Measurements from ENCODE around the gene ATP9A. TPM values are rescaled to one million over a fixed set of nuclear protein-coding genes. Genes with fewer than 3 reads are reported as not detected.

ATP9A gene
- polyA plus RNA-seq, 1 donor from 2014 or later, result 56.1 TPM

DNA sequence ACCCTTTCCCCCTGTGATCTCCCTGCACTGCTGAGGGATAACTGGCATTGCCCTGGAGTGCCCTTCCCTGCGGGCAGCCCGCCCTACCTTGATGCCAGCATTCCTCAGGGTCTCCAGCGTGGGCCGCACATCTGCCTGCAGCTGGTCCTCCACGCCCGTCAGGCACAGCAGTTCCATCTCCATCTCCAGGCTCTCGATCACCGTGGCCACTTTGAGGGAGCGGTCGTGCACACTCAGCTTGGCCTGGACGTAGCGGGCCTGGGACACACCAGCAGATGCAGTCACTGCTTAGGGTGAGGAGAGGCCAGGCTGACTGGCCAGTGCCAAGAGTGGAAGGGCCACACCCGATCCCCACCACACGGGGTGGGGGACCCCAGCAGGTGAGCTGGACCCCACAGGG is 143.1 kb downstream of the ATP9A start:
- TF ChIP-seq EP300 (conservative IDR thresholded peaks at IDR 0.05; ENCODE audit: poor library complexity, severe bottlenecking) (no peak), SMC3 (conservative IDR thresholded peaks at IDR 0.05; ENCODE audit: poor library complexity) (no peak), EZH2 (IDR thresholded peaks at IDR 0.05; ENCODE audit: borderline replicate concordance, insufficient read depth, low read length, poor library complexity, severe bottlenecking) (no peak), RAD21 (conservative IDR thresholded peaks at IDR 0.05) (no peak), POLR2AphosphoS5 (IDR thresholded peaks at IDR 0.05) (no peak), MXI1 (conservative IDR thresholded peaks at IDR 0.05; ENCODE audit: poor library complexity, severe bottlenecking) (no peak), TAF1 (IDR thresholded peaks at IDR 0.05; ENCODE audit: low read depth) (no peak)
- TF ChIP-seq, protein P1, sequence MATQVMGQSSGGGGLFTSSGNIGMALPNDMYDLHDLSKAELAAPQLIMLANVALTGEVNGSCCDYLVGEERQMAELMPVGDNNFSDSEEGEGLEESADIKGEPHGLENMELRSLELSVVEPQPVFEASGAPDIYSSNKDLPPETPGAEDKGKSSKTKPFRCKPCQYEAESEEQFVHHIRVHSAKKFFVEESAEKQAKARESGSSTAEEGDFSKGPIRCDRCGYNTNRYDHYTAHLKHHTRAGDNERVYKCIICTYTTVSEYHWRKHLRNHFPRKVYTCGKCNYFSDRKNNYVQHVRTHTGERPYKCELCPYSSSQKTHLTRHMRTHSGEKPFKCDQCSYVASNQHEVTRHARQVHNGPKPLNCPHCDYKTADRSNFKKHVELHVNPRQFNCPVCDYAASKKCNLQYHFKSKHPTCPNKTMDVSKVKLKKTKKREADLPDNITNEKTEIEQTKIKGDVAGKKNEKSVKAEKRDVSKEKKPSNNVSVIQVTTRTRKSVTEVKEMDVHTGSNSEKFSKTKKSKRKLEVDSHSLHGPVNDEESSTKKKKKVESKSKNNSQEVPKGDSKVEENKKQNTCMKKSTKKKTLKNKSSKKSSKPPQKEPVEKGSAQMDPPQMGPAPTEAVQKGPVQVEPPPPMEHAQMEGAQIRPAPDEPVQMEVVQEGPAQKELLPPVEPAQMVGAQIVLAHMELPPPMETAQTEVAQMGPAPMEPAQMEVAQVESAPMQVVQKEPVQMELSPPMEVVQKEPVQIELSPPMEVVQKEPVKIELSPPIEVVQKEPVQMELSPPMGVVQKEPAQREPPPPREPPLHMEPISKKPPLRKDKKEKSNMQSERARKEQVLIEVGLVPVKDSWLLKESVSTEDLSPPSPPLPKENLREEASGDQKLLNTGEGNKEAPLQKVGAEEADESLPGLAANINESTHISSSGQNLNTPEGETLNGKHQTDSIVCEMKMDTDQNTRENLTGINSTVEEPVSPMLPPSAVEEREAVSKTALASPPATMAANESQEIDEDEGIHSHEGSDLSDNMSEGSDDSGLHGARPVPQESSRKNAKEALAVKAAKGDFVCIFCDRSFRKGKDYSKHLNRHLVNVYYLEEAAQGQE (IDR thresholded peaks at IDR 0.05; ENCODE audit: borderline replicate concordance), result no peak
- TF ChIP-seq, protein P2, sequence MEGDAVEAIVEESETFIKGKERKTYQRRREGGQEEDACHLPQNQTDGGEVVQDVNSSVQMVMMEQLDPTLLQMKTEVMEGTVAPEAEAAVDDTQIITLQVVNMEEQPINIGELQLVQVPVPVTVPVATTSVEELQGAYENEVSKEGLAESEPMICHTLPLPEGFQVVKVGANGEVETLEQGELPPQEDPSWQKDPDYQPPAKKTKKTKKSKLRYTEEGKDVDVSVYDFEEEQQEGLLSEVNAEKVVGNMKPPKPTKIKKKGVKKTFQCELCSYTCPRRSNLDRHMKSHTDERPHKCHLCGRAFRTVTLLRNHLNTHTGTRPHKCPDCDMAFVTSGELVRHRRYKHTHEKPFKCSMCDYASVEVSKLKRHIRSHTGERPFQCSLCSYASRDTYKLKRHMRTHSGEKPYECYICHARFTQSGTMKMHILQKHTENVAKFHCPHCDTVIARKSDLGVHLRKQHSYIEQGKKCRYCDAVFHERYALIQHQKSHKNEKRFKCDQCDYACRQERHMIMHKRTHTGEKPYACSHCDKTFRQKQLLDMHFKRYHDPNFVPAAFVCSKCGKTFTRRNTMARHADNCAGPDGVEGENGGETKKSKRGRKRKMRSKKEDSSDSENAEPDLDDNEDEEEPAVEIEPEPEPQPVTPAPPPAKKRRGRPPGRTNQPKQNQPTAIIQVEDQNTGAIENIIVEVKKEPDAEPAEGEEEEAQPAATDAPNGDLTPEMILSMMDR (IDR thresholded peaks at IDR 0.05; ENCODE audit: poor library complexity, severe bottlenecking), result no peak

GRCh38 chr20:51624157-51624731 is 143.9 kb downstream of the ATP9A start:
- Histone ChIP-seq H3K27me3 (ENCODE audit: insufficient read depth, low read depth, low read length) (no peaks in the 10 kb centered on the region), H3F3A (ENCODE audit: insufficient read depth, low read length, poor library complexity, severe bottlenecking) (no peaks in the 10 kb centered on the region), H3K9me2 (ENCODE audit: insufficient read depth, low read length) (no peaks in the 10 kb centered on the region), H3K9me3 (ENCODE audit: low read length) (no peaks in the 10 kb centered on the region), H3K27ac (ENCODE audit: low read length) (no peak overlapping the region), H2AFZ (ENCODE audit: low read depth, low read length) (no peak overlapping the region), H4K20me1 (ENCODE audit: insufficient read depth) (no peaks in the 10 kb centered on the region), H3K9ac (ENCODE audit: low read length) (no peak overlapping the region), H3K36me3 (ENCODE audit: insufficient read depth, low read length) (peaks cover 14% of the 10 kb centered on the region), H3K4me2 (ENCODE audit: low read length) (no peak overlapping the region), H3K79me2 (replicated peaks; ENCODE audit: insufficient read depth, low read length) (no peaks in the 10 kb centered on the region), H3K4me3 (ENCODE audit: low read length) (no peak overlapping the region)
- TF ChIP-seq, protein P2 (IDR thresholded peaks at IDR 0.05; ENCODE audit: poor library complexity, severe bottlenecking), result peak; percentile 63
- TF ChIP-seq POLR2AphosphoS5 (IDR thresholded peaks at IDR 0.05) (no peak), EZH2 (IDR thresholded peaks at IDR 0.05; ENCODE audit: borderline replicate concordance, insufficient read depth, low read length, poor library complexity, severe bottlenecking) (no peak), SMC3 (conservative IDR thresholded peaks at IDR 0.05; ENCODE audit: poor library complexity) (peak; percentile 71), EP300 (conservative IDR thresholded peaks at IDR 0.05; ENCODE audit: poor library complexity, severe bottlenecking) (no peak), TAF1 (IDR thresholded peaks at IDR 0.05; ENCODE audit: low read depth) (no peak), MXI1 (conservative IDR thresholded peaks at IDR 0.05; ENCODE audit: poor library complexity, severe bottlenecking) (no peak), RAD21 (conservative IDR thresholded peaks at IDR 0.05) (peak; percentile 49)
- TF ChIP-seq, protein P1 (IDR thresholded peaks at IDR 0.05; ENCODE audit: borderline replicate concordance), result no peak

More for the DNA sequence above, 143.1 kb downstream of the ATP9A start:
- no peaks in the 10 kb centered on the region for H3F3A ChIP-seq (ENCODE audit: insufficient read depth, low read length, poor library complexity, severe bottlenecking)
- H3K4me3 ChIP-seq (ENCODE audit: low read length), result no peak overlapping the region
- no peak overlapping the region for H3K27ac ChIP-seq (ENCODE audit: low read length)
- H3K9me3 ChIP-seq (ENCODE audit: low read length), result no peaks in the 10 kb centered on the region
- no peaks in the 10 kb centered on the region for H3K9me2 ChIP-seq (ENCODE audit: insufficient read depth, low read length)
- no peaks in the 10 kb centered on the region for H3K79me2 ChIP-seq (replicated peaks; ENCODE audit: insufficient read depth, low read length)
- no peaks in the 10 kb centered on the region for H3K27me3 ChIP-seq (ENCODE audit: insufficient read depth, low read depth, low read length)
- H2AFZ ChIP-seq (ENCODE audit: low read depth, low read length), result no peak overlapping the region
- no peak overlapping the region for H3K4me2 ChIP-seq (ENCODE audit: low read length)
- peaks cover 14% of the 10 kb centered on the region for H3K36me3 ChIP-seq (ENCODE audit: insufficient read depth, low read length)
- H4K20me1 ChIP-seq (ENCODE audit: insufficient read depth), result no peaks in the 10 kb centered on the region
- H3K9ac ChIP-seq (ENCODE audit: low read length), result no peak overlapping the region

Data from neural cell (in vitro differentiated cells).